HepG2 (cell line): ENCODE results near the gene E2F3. TPM values are rescaled to one million over a fixed set of nuclear protein-coding genes. Genes with fewer than 3 reads are reported as not detected.

Source experiments
- ATAC-seq: fragments of 200-7000 bp; cut with Tn5 transposase; 3 replicates; pipeline ENCODE4 v1.9.1; 2020; ENCODE audit warnings: mild to moderate bottlenecking, moderate library complexity
- BruUV-seq: library from RNA; stranded (reverse); fragments of 400-500 nt; replicated peaks from 2 replicates; lab custom pipeline; 2021; lab: Mats Ljungman, UMichigan
- CTCF ChIA-PET: fragments of 300-600 bp; formaldehyde crosslinking; extraction: SDS; loops from one replicate; lab custom pipeline; 2021; ENCODE audit warnings: low total read pairs, inconsistent platforms, low intra/inter-chr PET ratio; lab: Yijun Ruan, JAX
- POLR2A ChIA-PET: fragments of 350-600 bp; sonication (Branson Sonifier 250); formaldehyde crosslinking; loops from one replicate; lab custom pipeline; 2020; ENCODE audit warnings: antibody characterized with exemption, inconsistent platforms; lab: Yijun Ruan, JAX
- DNase-seq: peaks from one replicate; pipeline ENCODE4 v3.0.0-alpha.2; 2015; ENCODE audit warnings: low spot score
- FAIRE-seq: peaks from 3 replicates; lab custom pipeline; 2011; peaks lifted over from hg19 to GRCh38; lab: Jason Lieb, UNC
- H2AFZ ChIP-seq: one replicate; pipeline ENCODE4 v1.6.1; 2011; ENCODE audit warnings: low read length, inconsistent platforms
- H3K27ac ChIP-seq: fragments of 300-600 bp; 3 replicates; pipeline ENCODE4 v1.8.0; 2011; ENCODE audit warnings: mixed run types, mild to moderate bottlenecking, mixed read lengths, low read length, inconsistent platforms; ENCODE audit not compliant: insufficient read depth; ENCODE audit errors: extremely low read length
- H3K27me3 ChIP-seq, 2 experiments: fragments of 200-600 bp in 1 of 2; 2 replicates in 1 of 2; 3 replicates in 1 of 2; pipeline versions ENCODE4 v1.6.0 to v1.8.0; 2011; ENCODE audit warnings: low read length in 2 of 2, mild to moderate bottlenecking in 2 of 2, moderate library complexity in 2 of 2, inconsistent platforms in 1 of 2; ENCODE audit not compliant: insufficient read depth in 2 of 2, control insufficient read depth in 1 of 2
- H3K36me3 ChIP-seq, 2 experiments: fragments of 200-600 bp in 1 of 2; replicated peaks in 1 of 2; 2 replicates in 1 of 2; 3 replicates in 1 of 2; pipeline versions ENCODE4 v1.5.1 to v1.8.0; 2011; ENCODE audit warnings: low read length in 2 of 2, inconsistent platforms in 1 of 2; ENCODE audit not compliant: insufficient read depth in 2 of 2, control insufficient read depth in 1 of 2
- H3K4me1 ChIP-seq: 2 replicates; pipeline ENCODE4 v1.5.1; 2012; ENCODE audit warnings: low read length, inconsistent platforms; ENCODE audit not compliant: insufficient read depth
- H3K4me2 ChIP-seq: 2 replicates; pipeline ENCODE4 v1.6.0; 2011; ENCODE audit warnings: low read depth, low read length, inconsistent platforms
- H3K4me3 ChIP-seq, 3 experiments: fragments of 200-600 bp in 1 of 3; sonication (generic), shearing (Covaris generic) in 1 of 3; replicated peaks in 1 of 3; 2 replicates each; pipeline ENCODE4 v1.5.1; 2011 to 2016; ENCODE audit warnings: low read length in 3 of 3, inconsistent platforms in 2 of 3, low read depth in 2 of 3, mild to moderate bottlenecking in 2 of 3, control low read depth in 1 of 3, mixed read lengths in 1 of 3; ENCODE audit not compliant: insufficient read depth in 1 of 3
- H3K79me2 ChIP-seq: one replicate; pipeline ENCODE4 v1.6.1; 2011; ENCODE audit warnings: low read length, inconsistent platforms; ENCODE audit not compliant: insufficient read depth
- H3K9ac ChIP-seq: 2 replicates; pipeline ENCODE4 v1.6.0; 2011; ENCODE audit warnings: mild to moderate bottlenecking, low read depth, low read length, inconsistent platforms; ENCODE audit not compliant: insufficient read depth
- H3K9me3 ChIP-seq: 2 replicates; pipeline ENCODE4 v1.5.1; 2012; ENCODE audit warnings: mild to moderate bottlenecking, low read length
- H4K20me1 ChIP-seq: 2 replicates; pipeline ENCODE4 v1.6.0; 2011; ENCODE audit warnings: inconsistent platforms, mild to moderate bottlenecking, low read length, moderate library complexity; ENCODE audit not compliant: insufficient read depth
- DDIT3 ChIP-seq: sonication (generic); formaldehyde crosslinking; IDR thresholded peaks from 2 replicates; pipeline ENCODE4 v1.4.0; 2020; ENCODE audit warnings: mild to moderate bottlenecking, missing genetic modification reagents
- ETS1 ChIP-seq: sonication (generic); formaldehyde crosslinking; IDR thresholded peaks from 2 replicates; pipeline ENCODE4 v1.4.0; 2020; ENCODE audit warnings: missing genetic modification reagents
- GFI1 ChIP-seq: sonication (generic); formaldehyde crosslinking; IDR thresholded peaks from 2 replicates; pipeline ENCODE4 v1.5.0; 2020; ENCODE audit warnings: missing genetic modification reagents, mild to moderate bottlenecking, borderline replicate concordance
- HDAC6 ChIP-seq: fragments of 200-600 bp; sonication (generic); IDR thresholded peaks from 2 replicates; pipeline ENCODE4 v1.7.0; 2017; ENCODE audit warnings: mild to moderate bottlenecking, antibody characterized with exemption, low read length, low read depth
- IRF9 ChIP-seq: sonication (generic); formaldehyde crosslinking; IDR thresholded peaks from 2 replicates; pipeline ENCODE4 v1.8.0; 2022; ENCODE audit warnings: missing genetic modification reagents, mild to moderate bottlenecking, borderline replicate concordance
- KDM6A ChIP-seq: IDR thresholded peaks from 2 replicates; pipeline ENCODE4 v1.6.1; 2016; ENCODE audit warnings: low read depth
- KLF16 ChIP-seq, 2 experiments: sonication (generic) in 1 of 2; formaldehyde crosslinking in 1 of 2; IDR thresholded peaks; 2 replicates each; pipeline versions ENCODE4 v1.6.1 to v1.8.0; 2016 to 2023; ENCODE audit warnings: missing genetic modification reagents in 2 of 2, missing compliant biosample characterization in 1 of 2
- KMT2B ChIP-seq: IDR thresholded peaks from 2 replicates; pipeline ENCODE4 v1.6.1; 2016; ENCODE audit warnings: missing genetic modification reagents, missing compliant biosample characterization
- MIER2 ChIP-seq: IDR thresholded peaks from 2 replicates; pipeline ENCODE4 v1.6.1; 2016; ENCODE audit warnings: missing biosample characterization, missing genetic modification reagents
- PAWR ChIP-seq: sonication (generic); formaldehyde crosslinking; IDR thresholded peaks from 2 replicates; pipeline ENCODE4 v1.4.0; 2020; ENCODE audit warnings: missing genetic modification reagents, mild to moderate bottlenecking, borderline replicate concordance
- POLR2G ChIP-seq: fragments of 200-400 bp; formaldehyde crosslinking; IDR thresholded peaks from 2 replicates; pipeline ENCODE4 v1.6.1; 2018; ENCODE audit warnings: mild to moderate bottlenecking, low read depth, low read length, moderate library complexity
- SALL1 ChIP-seq: sonication (generic); formaldehyde crosslinking; IDR thresholded peaks from 2 replicates; pipeline ENCODE4 v1.8.0; 2022; ENCODE audit warnings: mild to moderate bottlenecking, missing genetic modification reagents
- TOPORS ChIP-seq: sonication (generic); formaldehyde crosslinking; IDR thresholded peaks from 2 replicates; pipeline ENCODE4 v1.8.0; 2023; ENCODE audit warnings: mild to moderate bottlenecking, missing genetic modification reagents
- ZFP36L2 ChIP-seq: sonication (generic); formaldehyde crosslinking; IDR thresholded peaks from 2 replicates; pipeline ENCODE4 v1.4.0; 2020; ENCODE audit warnings: missing genetic modification reagents
- ZNF275 ChIP-seq: sonication (generic); formaldehyde crosslinking; IDR thresholded peaks from 2 replicates; pipeline ENCODE4 v1.8.0; 2022; ENCODE audit warnings: missing genetic modification reagents, mild to moderate bottlenecking, inconsistent platforms, borderline replicate concordance
- ZNF713 ChIP-seq: sonication (generic); formaldehyde crosslinking; IDR thresholded peaks from 2 replicates; pipeline ENCODE4 v1.4.0; 2020; ENCODE audit warnings: mild to moderate bottlenecking, missing genetic modification reagents
- WGBS: methylation state at CpG from one replicate; pipeline ENCODE4 v1.1.6; 2017; ENCODE audit warnings: low lambda C conversion rate; 5-methylcytosine and 5-hydroxymethylcytosine counted together
- in situ Hi-C: cut with HindIII; loops from 2 replicates; pipeline ENCODE4 v1.10.0; 2017; ENCODE audit warnings: low pct_unique_long_range_greater_than_20kb; ENCODE audit not compliant: extremely low pct_ligation_motif_present
- intact Hi-C: fragments of 100-400 bp; cut with micrococcal nuclease; formaldehyde crosslinking; loops from one replicate; pipeline ENCODE4 v1.10.0; 2022; ENCODE audit not compliant: unreplicated experiment
- polyA plus RNA-seq, 8 experiments: library from polyadenylated mRNA; depleted of rRNA in 3 of 8; stranded (reverse) in 7 of 8; unstranded in 1 of 8; fragments of >200 nt; fragmentation: Illumina TruSeq in 4 of 8; extraction: Trizol in 4 of 8; gene quantifications; 2 replicates each; pipeline versions ENCODE4 v1.2.1 to v1.2.3, GENCODE V29; 2011 to 2016; ENCODE audit warnings: low read depth in 4 of 8, missing spikeins in 1 of 8, mixed read lengths in 1 of 8; ENCODE audit not compliant: insufficient read depth in 1 of 8
- total RNA-seq, 5 experiments: library from RNA; depleted of rRNA; stranded (reverse); fragments of >200 nt; fragmentation: Illumina TruSeq; extraction: Trizol; gene quantifications; 2 replicates each; pipeline ENCODE4 v1.2.3, GENCODE V29; 2016; ENCODE audit warnings: low read depth in 1 of 5
- TF ChIP-seq, protein P1 (sequence below): sonication (generic); formaldehyde crosslinking; IDR thresholded peaks from 2 replicates; pipeline ENCODE4 v1.5.0; 2020; ENCODE audit warnings: missing genetic modification reagents

The E2F3 gene
- total and polyA plus RNA-seq, 2 of the 13 experiments (the other 11 are each of a cell fraction or from before 2014, with no cell fraction given), result 8.5 to 12.7 TPM

DNA sequence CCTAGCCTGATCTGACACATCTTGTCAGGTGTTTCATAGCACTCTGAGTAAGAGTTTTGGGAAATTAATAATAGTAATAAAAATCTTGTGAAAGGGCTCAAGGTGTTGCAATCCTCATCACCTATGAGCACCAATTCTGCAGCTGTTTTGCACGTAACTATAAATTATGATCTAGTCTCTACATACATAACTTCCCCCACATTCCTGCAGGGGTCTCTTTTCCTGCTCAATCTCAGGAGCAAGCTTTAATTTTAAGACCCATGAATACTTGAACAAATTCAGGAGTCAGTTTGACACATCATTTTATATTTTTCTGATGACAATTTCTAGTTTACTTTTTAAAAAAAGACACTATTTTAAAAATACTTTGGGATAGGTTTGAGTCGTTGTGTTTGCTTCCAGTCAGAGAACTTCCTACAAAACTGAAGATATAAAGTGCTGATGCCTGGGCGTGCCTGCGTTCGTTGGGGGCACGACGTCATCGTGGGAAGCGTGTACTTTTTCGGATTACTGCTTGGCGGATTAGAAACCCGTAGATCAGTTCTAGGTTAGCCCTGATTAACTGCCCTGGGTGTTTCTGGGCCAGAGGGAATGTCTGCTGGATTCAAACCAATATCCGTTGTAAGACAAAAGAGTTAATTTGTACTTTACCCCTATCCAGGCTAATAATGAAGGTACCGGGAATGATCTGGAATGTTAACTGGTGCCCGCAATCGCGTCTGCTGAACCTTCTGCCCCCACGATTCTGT is 1.0 kb upstream of the E2F3 start (continued):
- TF ChIP-seq ZNF275 (CRISPR knock-in tag) (0 out of 2 replicates have a peak, but pooled peaks have one; percentile 3), SALL1 (CRISPR knock-in tag) (0 out of 2 replicates have a peak, but pooled peaks have one; percentile 32)

DNA sequence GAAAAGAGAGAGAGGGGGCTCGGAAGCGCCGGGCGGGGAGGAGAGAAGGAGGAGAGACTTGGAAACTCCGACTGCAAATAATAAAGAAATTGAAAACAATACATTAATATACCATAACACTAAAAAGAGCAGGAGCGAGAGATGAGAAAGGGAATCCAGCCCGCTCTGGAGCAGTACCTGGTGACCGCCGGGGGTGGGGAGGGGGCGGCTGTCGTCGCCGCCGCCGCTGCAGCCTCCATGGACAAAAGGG is 338 bp downstream of the E2F3 start:
- no peak; the same call in 2 of the 3 replicates for ATAC-seq
- DNase-seq, result no peak
- Histone ChIP-seq H2AFZ (no peak overlapping the region), H3K36me3 (peaks cover 2 to 9% of the 10 kb centered on the region in 2 experiments; a peak in 2 of 5 replicates), H4K20me1 (no peaks in the 10 kb centered on the region), H3K27me3 (peaks cover 0 to 10% of the 10 kb centered on the region in 2 experiments; a peak in 1 of 5 replicates), H3K4me1 (peaks cover 25% of the 10 kb centered on the region; the same call in 1 of the 2 replicates), H3K9me3 (no peaks in the 10 kb centered on the region), H3K4me3 (peak overlapping the region; percentile 83 to 92 (median 85)), H3K4me2 (peak overlapping the region; percentile 71), H3K27ac (peak overlapping the region; percentile 93), H3K79me2 (peaks cover 33% of the 10 kb centered on the region), H3K9ac (peak overlapping the region; percentile 88)
- intact Hi-C loops, result loop anchor here (5.0 to 10.0 kb wide), 2 partner anchors 45 to 597 kb away; no protein-coding TSS in a partner anchor
- FAIRE-seq, result no peak
- ChIA-PET POLR2A (no interaction called here), CTCF (no interaction called here)
- WGBS, result 2% methylated on average over 12 of the region's 15 CpGs
- TSS peak; percentile 62 for BruUV-seq
- in situ Hi-C loops, result loop anchor here (5.0 kb wide), 1 partner anchor 125 kb away; no protein-coding TSS in a partner anchor
- TF ChIP-seq DDIT3 (CRISPR knock-in tag), result no peak
- 0 out of 2 replicates have a peak, but pooled peaks have one; percentile 26 for TF ChIP-seq GFI1 (CRISPR knock-in tag)
- no peak for TF ChIP-seq MIER2 (CRISPR knock-in tag)
- TF ChIP-seq, protein P1, sequence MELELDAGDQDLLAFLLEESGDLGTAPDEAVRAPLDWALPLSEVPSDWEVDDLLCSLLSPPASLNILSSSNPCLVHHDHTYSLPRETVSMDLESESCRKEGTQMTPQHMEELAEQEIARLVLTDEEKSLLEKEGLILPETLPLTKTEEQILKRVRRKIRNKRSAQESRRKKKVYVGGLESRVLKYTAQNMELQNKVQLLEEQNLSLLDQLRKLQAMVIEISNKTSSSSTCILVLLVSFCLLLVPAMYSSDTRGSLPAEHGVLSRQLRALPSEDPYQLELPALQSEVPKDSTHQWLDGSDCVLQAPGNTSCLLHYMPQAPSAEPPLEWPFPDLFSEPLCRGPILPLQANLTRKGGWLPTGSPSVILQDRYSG, result no peak
- TF ChIP-seq KLF16 (CRISPR knock-in tag; IDR thresholded peaks at IDR 0.05), result no peak
- peak; percentile 1; the same call in 1 of the 2 replicates for TF ChIP-seq TOPORS (CRISPR knock-in tag)
- peak; percentile 62; the same call in 1 of the 2 replicates for TF ChIP-seq POLR2G
- TF ChIP-seq ZNF713 (CRISPR knock-in tag), result no peak
- TF ChIP-seq KDM6A (CRISPR knock-in tag), result no peak
- peak; percentile 1; the same call in 1 of the 2 replicates for TF ChIP-seq IRF9 (CRISPR knock-in tag)
- 0 out of 2 replicates have a peak, but pooled peaks have one; percentile 3 for TF ChIP-seq PAWR (CRISPR knock-in tag)
- TF ChIP-seq HDAC6, result no peak
- no peak for TF ChIP-seq ZFP36L2 (CRISPR knock-in tag)
- 0 out of 2 replicates have a peak, but pooled peaks have one; percentile 9 for TF ChIP-seq ETS1 (CRISPR knock-in tag)
- no peak for TF ChIP-seq KMT2B
